SK-N-SH (cell line): ENCODE data around the gene IWS1. TPM values are rescaled to one million over a fixed set of nuclear protein-coding genes. Genes with fewer than 3 reads are reported as not detected.

Experiments
- CTCF ChIA-PET: fragments of 300-600, 350-600 bp; formaldehyde crosslinking; extraction: SDS; loops from one replicate; lab custom pipeline; 2021; lab: Yijun Ruan, JAX
- POLR2A ChIA-PET: fragments of 350-600 bp; sonication (Branson Sonifier 250); formaldehyde crosslinking; extraction: SDS; loops from one replicate; lab custom pipeline; 2020; ENCODE audit warnings: antibody characterized with exemption, inconsistent platforms; lab: Yijun Ruan, JAX
- DNase-seq: peaks from one replicate; pipeline ENCODE4 v3.0.0; 2012
- H2AFZ ChIP-seq: fragments of 200-600 bp; sonication (generic); 2 replicates; pipeline ENCODE4 v1.8.1; 2016; ENCODE audit warnings: antibody characterized with exemption, mild to moderate bottlenecking, low read depth
- H3F3A ChIP-seq: fragments of 200-600 bp; sonication (generic); replicated peaks from 2 replicates; pipeline ENCODE3; 2016; ENCODE audit warnings: antibody characterized with exemption, mild to moderate bottlenecking; ENCODE audit not compliant: insufficient read depth
- H3K27ac ChIP-seq, 2 experiments: fragments of 200-500 bp in 1 of 2; fragments of 200-600 bp in 1 of 2; sonication (Bioruptor generic) in 1 of 2; sonication (generic), shearing (Covaris generic) in 1 of 2; 2 replicates each; pipeline versions ENCODE4 v1.5.1 to v1.6.1; 2014 to 2016; ENCODE audit warnings: low read depth in 2 of 2, inconsistent platforms in 1 of 2, low read length in 1 of 2, mild to moderate bottlenecking in 1 of 2, mixed read lengths in 1 of 2
- H3K27me3 ChIP-seq: fragments of 200-600 bp; sonication (generic), shearing (Covaris generic); 2 replicates; pipeline ENCODE4 v1.6.1; 2016; ENCODE audit warnings: mixed run types; ENCODE audit not compliant: insufficient read depth
- H3K36me3 ChIP-seq, 2 experiments: fragments of 200-500 bp in 1 of 2; fragments of 200-600 bp in 1 of 2; sonication (Bioruptor generic) in 1 of 2; sonication (generic) in 1 of 2; replicated peaks in 1 of 2; 2 replicates each; pipeline versions ENCODE3 to v1.5.1; 2014 to 2016; ENCODE audit warnings: low read length in 1 of 2, mild to moderate bottlenecking in 1 of 2; ENCODE audit not compliant: insufficient read depth in 2 of 2, control insufficient read depth in 1 of 2
- H3K4me1 ChIP-seq, 2 experiments: fragments of 200-500 bp in 1 of 2; fragments of 200-600 bp in 1 of 2; sonication (Bioruptor generic) in 1 of 2; sonication (generic), shearing (Covaris generic) in 1 of 2; 2 replicates each; pipeline versions ENCODE4 v1.5.1 to v1.6.1; 2014 to 2016; ENCODE audit warnings: low read depth in 1 of 2, low read length in 1 of 2, mixed run types in 1 of 2; ENCODE audit not compliant: insufficient read depth in 2 of 2, control insufficient read depth in 1 of 2
- H3K4me2 ChIP-seq: fragments of 200-600 bp; sonication (generic), shearing (Covaris generic); 2 replicates; pipeline ENCODE4 v1.6.1; 2017; ENCODE audit warnings: mixed run types
- H3K4me3 ChIP-seq, 2 experiments: fragments of 200-500 bp in 1 of 2; fragments of 200-600 bp in 1 of 2; sonication (Bioruptor generic) in 1 of 2; sonication (generic), shearing (Covaris generic) in 1 of 2; 2 replicates each; pipeline versions ENCODE4 v1.5.1 to v1.8.1; 2014 to 2016; ENCODE audit warnings: low read depth in 2 of 2, inconsistent platforms in 1 of 2, low read length in 1 of 2, mild to moderate bottlenecking in 1 of 2, mixed read lengths in 1 of 2, moderate library complexity in 1 of 2
- H3K79me2 ChIP-seq: fragments of 200-600 bp; sonication (generic); 2 replicates; pipeline ENCODE4 v1.8.1; 2017; ENCODE audit warnings: mild to moderate bottlenecking; ENCODE audit not compliant: insufficient read depth
- H3K9ac ChIP-seq: fragments of 200-600 bp; sonication (generic); 2 replicates; pipeline ENCODE4 v1.6.1; 2017; ENCODE audit warnings: mixed run types
- H3K9me2 ChIP-seq: fragments of 200-600 bp; sonication (generic); 2 replicates; pipeline ENCODE4 v1.6.1; 2017; ENCODE audit warnings: mixed run types
- H3K9me3 ChIP-seq: fragments of 200-600 bp; sonication (generic); 2 replicates; pipeline ENCODE4 v1.6.1; 2017; ENCODE audit warnings: mixed run types, mild to moderate bottlenecking, moderate library complexity
- H4K20me1 ChIP-seq: fragments of 200-600 bp; sonication (generic); 2 replicates; pipeline ENCODE4 v1.6.1; 2017; ENCODE audit warnings: mild to moderate bottlenecking, mixed run types; ENCODE audit not compliant: insufficient read depth
- CHD2 ChIP-seq: fragments of 150-350 bp; IDR thresholded peaks from 2 replicates; pipeline ENCODE4 v1.6.1; 2018; ENCODE audit warnings: low read length; ENCODE audit not compliant: partially characterized antibody
- EP300 ChIP-seq, 2 experiments: IDR thresholded peaks; 2 replicates each; pipeline versions ENCODE4 v1.4.0 to v1.6.1; 2012; ENCODE audit warnings: borderline replicate concordance in 1 of 2, low read depth in 1 of 2, low read length in 1 of 2
- FOXM1 ChIP-seq: IDR thresholded peaks from 2 replicates; pipeline ENCODE4 v1.4.0; 2012; ENCODE audit warnings: low read depth, mild to moderate bottlenecking
- GABPA ChIP-seq: IDR thresholded peaks from 2 replicates; pipeline ENCODE4 v1.4.0; 2012; ENCODE audit warnings: low read depth, mild to moderate bottlenecking
- NFIC ChIP-seq: IDR thresholded peaks from 2 replicates; pipeline ENCODE4 v1.4.0; 2012; ENCODE audit warnings: borderline replicate concordance
- POLR2AphosphoS5 ChIP-seq: IDR thresholded peaks from 2 replicates; pipeline ENCODE4 v1.6.1; 2012; ENCODE audit warnings: low read depth, low read length
- RAD21 ChIP-seq: IDR thresholded peaks from 2 replicates; pipeline ENCODE4 v1.6.1; 2012; ENCODE audit warnings: mild to moderate bottlenecking, low read length
- RCOR1 ChIP-seq: fragments of 150-350 bp; IDR thresholded peaks from 2 replicates; pipeline ENCODE4 v1.6.1; 2017; ENCODE audit warnings: antibody characterized with exemption, low read length
- RFX5 ChIP-seq: IDR thresholded peaks from 2 replicates; pipeline ENCODE4 v1.6.1; 2012; ENCODE audit warnings: mild to moderate bottlenecking, improper control_type of control experiment, low read length
- RXRA ChIP-seq: IDR thresholded peaks from 2 replicates; pipeline ENCODE4 v1.4.0; 2012; ENCODE audit warnings: low read depth, mild to moderate bottlenecking, borderline replicate concordance
- SIN3A ChIP-seq: IDR thresholded peaks from 2 replicates; pipeline ENCODE4 v1.6.1; 2012; ENCODE audit warnings: low read depth, mild to moderate bottlenecking, low read length, moderate library complexity, borderline replicate concordance
- SMC3 ChIP-seq: IDR thresholded peaks from 2 replicates; pipeline ENCODE4 v1.6.1; 2012; ENCODE audit warnings: low read depth, low read length, improper control_type of control experiment
- TEAD4 ChIP-seq: IDR thresholded peaks from 2 replicates; pipeline ENCODE4 v1.4.0; 2012; ENCODE audit warnings: mild to moderate bottlenecking, borderline replicate concordance; ENCODE audit not compliant: insufficient read depth
- YY1 ChIP-seq: IDR thresholded peaks from 2 replicates; pipeline ENCODE4 v1.4.0; 2012; ENCODE audit warnings: low read depth, mild to moderate bottlenecking
- WGBS: methylation state at CpG from one replicate; pipeline ENCODE4 v1.1.6; 2017; ENCODE audit warnings: low lambda C conversion rate; 5-methylcytosine and 5-hydroxymethylcytosine counted together
- polyA plus RNA-seq, 3 experiments: library from polyadenylated mRNA; depleted of rRNA; stranded (reverse); fragments of >200 nt; gene quantifications; 2 replicates each; pipeline ENCODE4 v1.2.3, GENCODE V29; 2012
- TF ChIP-seq, protein P1 (sequence below): fragments of 200-600 bp; sonication (generic); IDR thresholded peaks from 2 replicates; pipeline ENCODE4 v1.6.1; 2017; ENCODE audit warnings: antibody characterized with exemption, mild to moderate bottlenecking, moderate library complexity
- TF ChIP-seq, protein P2 (sequence below): IDR thresholded peaks from 2 replicates; pipeline ENCODE4 v1.4.0; 2012; ENCODE audit warnings: low read depth
- TF ChIP-seq, protein P3 (sequence below): fragments of 150-350 bp; IDR thresholded peaks from 2 replicates; pipeline ENCODE4 v1.6.1; 2017; ENCODE audit warnings: antibody characterized with exemption, low read length, low read depth, borderline replicate concordance
- TF ChIP-seq, protein P4 (sequence below): IDR thresholded peaks from 2 replicates; pipeline ENCODE4 v1.6.1; 2012; ENCODE audit warnings: mild to moderate bottlenecking, low read depth, low read length, moderate library complexity

IWS1 gene
- polyA plus RNA-seq, 1 of the 3 experiments (the other 2 are of a cell fraction) = 24.6 TPM

DNA sequence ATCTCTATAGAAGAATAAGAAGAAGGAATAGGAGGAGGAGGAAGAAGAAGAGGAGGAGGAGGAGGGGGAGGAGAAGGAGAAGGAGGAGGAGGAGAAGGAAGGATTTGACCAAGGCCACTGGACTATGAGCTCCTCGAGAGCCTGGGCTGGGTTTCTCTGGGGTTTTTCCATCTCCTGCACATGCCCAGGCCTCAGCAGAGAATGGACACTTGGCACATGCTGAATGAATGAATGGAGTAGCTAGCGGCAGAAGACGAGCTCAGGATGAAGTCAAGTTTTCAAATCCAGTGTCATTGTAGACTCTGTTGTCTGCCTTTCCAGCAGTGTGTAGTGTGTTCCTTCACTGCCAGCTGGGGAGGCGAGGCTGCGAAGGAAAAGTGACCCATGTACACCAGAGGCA is 11.4 kb upstream of the IWS1 start:
- H3F3A ChIP-seq = no peaks in the 10 kb centered on the region
- ChIA-PET CTCF (interaction anchor here (1.2 kb wide), 1 partner anchor 112 kb away, joined by 3 read pairs; no protein-coding TSS in a partner anchor), POLR2A (no interaction called here)
- no peaks in the 10 kb centered on the region for H3K36me3 ChIP-seq
- DNase-seq = no peak
- no peaks in the 10 kb centered on the region for H3K79me2 ChIP-seq
- no peaks in the 10 kb centered on the region; a peak in 1 of 4 replicates for H3K4me1 ChIP-seq
- no peak for TF ChIP-seq SIN3A
- no peak for TF ChIP-seq EP300 (IDR thresholded peaks at IDR 0.05; ENCODE audit: borderline replicate concordance in 1 of 2, low read depth in 1 of 2, low read length in 1 of 2)
- TF ChIP-seq YY1 = no peak
- TF ChIP-seq, protein P1, sequence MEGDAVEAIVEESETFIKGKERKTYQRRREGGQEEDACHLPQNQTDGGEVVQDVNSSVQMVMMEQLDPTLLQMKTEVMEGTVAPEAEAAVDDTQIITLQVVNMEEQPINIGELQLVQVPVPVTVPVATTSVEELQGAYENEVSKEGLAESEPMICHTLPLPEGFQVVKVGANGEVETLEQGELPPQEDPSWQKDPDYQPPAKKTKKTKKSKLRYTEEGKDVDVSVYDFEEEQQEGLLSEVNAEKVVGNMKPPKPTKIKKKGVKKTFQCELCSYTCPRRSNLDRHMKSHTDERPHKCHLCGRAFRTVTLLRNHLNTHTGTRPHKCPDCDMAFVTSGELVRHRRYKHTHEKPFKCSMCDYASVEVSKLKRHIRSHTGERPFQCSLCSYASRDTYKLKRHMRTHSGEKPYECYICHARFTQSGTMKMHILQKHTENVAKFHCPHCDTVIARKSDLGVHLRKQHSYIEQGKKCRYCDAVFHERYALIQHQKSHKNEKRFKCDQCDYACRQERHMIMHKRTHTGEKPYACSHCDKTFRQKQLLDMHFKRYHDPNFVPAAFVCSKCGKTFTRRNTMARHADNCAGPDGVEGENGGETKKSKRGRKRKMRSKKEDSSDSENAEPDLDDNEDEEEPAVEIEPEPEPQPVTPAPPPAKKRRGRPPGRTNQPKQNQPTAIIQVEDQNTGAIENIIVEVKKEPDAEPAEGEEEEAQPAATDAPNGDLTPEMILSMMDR = no peak
- no peak for TF ChIP-seq SMC3
- TF ChIP-seq, protein P2, sequence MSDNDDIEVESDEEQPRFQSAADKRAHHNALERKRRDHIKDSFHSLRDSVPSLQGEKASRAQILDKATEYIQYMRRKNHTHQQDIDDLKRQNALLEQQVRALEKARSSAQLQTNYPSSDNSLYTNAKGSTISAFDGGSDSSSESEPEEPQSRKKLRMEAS = no peak
- TF ChIP-seq NFIC = no peak
- TF ChIP-seq RCOR1 = no peak
- TF ChIP-seq, protein P3, sequence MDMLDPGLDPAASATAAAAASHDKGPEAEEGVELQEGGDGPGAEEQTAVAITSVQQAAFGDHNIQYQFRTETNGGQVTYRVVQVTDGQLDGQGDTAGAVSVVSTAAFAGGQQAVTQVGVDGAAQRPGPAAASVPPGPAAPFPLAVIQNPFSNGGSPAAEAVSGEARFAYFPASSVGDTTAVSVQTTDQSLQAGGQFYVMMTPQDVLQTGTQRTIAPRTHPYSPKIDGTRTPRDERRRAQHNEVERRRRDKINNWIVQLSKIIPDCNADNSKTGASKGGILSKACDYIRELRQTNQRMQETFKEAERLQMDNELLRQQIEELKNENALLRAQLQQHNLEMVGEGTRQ = no peak
- no peak for TF ChIP-seq GABPA
- TF ChIP-seq FOXM1 = no peak
- no peak for TF ChIP-seq RXRA
- no peak for TF ChIP-seq CHD2
- H3K27ac ChIP-seq = no peak overlapping the region
- no peak overlapping the region for H2AFZ ChIP-seq
- H3K4me2 ChIP-seq = no peak overlapping the region
- H3K9me3 ChIP-seq = no peaks in the 10 kb centered on the region
- no peak overlapping the region for H3K9ac ChIP-seq
- peaks cover 22% of the 10 kb centered on the region; the same call in 1 of the 2 replicates for H3K27me3 ChIP-seq
- WGBS = 54% methylated on average over 5 of the region's 5 CpGs
- H3K9me2 ChIP-seq = no peaks in the 10 kb centered on the region
- H3K4me3 ChIP-seq = no peak overlapping the region
- no peaks in the 10 kb centered on the region for H4K20me1 ChIP-seq

DNA sequence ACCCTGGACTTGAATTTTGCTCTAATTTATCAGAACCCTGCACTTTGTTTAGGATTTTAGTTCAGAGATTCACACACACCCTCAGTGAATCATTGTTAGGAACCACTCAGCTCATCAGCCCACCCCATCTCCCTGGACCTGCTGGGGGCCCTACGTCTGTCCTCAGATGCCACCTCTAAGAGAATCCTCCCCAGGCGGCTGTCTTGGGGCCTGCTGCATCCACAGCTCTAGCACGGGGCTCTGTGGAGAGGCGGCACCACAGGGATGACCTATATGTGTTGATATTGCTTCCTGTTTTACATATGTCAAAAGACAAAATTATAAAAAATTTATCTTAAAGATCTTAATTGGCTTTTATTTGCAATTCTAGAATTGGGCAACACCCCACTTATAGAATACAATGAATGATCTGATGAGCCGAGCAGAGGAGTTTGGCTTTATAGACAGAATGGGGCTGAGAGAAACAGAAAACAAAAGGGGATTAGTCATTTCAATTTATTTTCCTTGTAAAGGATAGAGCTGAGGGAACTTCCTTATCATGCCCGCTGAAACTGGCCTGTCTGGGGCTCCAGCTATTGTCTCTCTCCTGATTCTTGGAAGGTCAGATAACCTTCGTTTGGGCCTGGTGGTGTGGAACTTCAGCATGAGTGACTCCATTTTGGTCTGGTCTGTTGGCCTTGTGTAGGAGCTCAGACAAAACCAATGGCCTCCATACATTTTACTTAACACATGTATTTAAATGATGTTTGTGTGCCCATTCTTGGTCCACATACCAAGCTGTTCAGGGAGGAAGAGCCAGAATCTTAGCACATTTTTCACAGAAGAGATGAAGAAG is 10.6 kb upstream of the IWS1 start:
- Histone ChIP-seq H3K79me2 (no peaks in the 10 kb centered on the region), H3K27me3 (peaks cover 26% of the 10 kb centered on the region; the same call in 1 of the 2 replicates), H3K9me2 (no peaks in the 10 kb centered on the region), H3F3A (no peaks in the 10 kb centered on the region), H3K4me3 (no peak overlapping the region), H4K20me1 (no peaks in the 10 kb centered on the region), H3K27ac (no peak overlapping the region), H3K9me3 (no peaks in the 10 kb centered on the region), H3K9ac (no peak overlapping the region), H3K36me3 (no peaks in the 10 kb centered on the region), H2AFZ (no peak overlapping the region), H3K4me2 (no peak overlapping the region), H3K4me1 (no peaks in the 10 kb centered on the region; a peak in 1 of 4 replicates)
- TF ChIP-seq, protein P3 = no peak
- no peak for TF ChIP-seq POLR2AphosphoS5
- TF ChIP-seq CHD2 = no peak
- TF ChIP-seq, protein P4, sequence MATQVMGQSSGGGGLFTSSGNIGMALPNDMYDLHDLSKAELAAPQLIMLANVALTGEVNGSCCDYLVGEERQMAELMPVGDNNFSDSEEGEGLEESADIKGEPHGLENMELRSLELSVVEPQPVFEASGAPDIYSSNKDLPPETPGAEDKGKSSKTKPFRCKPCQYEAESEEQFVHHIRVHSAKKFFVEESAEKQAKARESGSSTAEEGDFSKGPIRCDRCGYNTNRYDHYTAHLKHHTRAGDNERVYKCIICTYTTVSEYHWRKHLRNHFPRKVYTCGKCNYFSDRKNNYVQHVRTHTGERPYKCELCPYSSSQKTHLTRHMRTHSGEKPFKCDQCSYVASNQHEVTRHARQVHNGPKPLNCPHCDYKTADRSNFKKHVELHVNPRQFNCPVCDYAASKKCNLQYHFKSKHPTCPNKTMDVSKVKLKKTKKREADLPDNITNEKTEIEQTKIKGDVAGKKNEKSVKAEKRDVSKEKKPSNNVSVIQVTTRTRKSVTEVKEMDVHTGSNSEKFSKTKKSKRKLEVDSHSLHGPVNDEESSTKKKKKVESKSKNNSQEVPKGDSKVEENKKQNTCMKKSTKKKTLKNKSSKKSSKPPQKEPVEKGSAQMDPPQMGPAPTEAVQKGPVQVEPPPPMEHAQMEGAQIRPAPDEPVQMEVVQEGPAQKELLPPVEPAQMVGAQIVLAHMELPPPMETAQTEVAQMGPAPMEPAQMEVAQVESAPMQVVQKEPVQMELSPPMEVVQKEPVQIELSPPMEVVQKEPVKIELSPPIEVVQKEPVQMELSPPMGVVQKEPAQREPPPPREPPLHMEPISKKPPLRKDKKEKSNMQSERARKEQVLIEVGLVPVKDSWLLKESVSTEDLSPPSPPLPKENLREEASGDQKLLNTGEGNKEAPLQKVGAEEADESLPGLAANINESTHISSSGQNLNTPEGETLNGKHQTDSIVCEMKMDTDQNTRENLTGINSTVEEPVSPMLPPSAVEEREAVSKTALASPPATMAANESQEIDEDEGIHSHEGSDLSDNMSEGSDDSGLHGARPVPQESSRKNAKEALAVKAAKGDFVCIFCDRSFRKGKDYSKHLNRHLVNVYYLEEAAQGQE = no peak
- no peak for TF ChIP-seq YY1
- TF ChIP-seq TEAD4 = no peak
- no peak for TF ChIP-seq RFX5
- no peak for TF ChIP-seq RAD21
- no peak for DNase-seq
- ChIA-PET POLR2A (no interaction called here), CTCF (interaction anchor here (1.2 kb wide), 1 partner anchor 113 kb away, joined by 3 read pairs; no protein-coding TSS in a partner anchor)
- 70% methylated on average over 7 of the region's 7 CpGs for WGBS
